Suppressor macrophage treated with lipopolysaccharide for 4 hours (primary cell): ENCODE measurements around the gene OTC.
A peak's percentile ranks its signal among the peaks of the same experiment; 100 is the strongest.

Source experiments
- DNase-seq: peaks from one replicate; pipeline ENCODE4 v3.0.0-alpha.2; 2020

OTC gene

DNA sequence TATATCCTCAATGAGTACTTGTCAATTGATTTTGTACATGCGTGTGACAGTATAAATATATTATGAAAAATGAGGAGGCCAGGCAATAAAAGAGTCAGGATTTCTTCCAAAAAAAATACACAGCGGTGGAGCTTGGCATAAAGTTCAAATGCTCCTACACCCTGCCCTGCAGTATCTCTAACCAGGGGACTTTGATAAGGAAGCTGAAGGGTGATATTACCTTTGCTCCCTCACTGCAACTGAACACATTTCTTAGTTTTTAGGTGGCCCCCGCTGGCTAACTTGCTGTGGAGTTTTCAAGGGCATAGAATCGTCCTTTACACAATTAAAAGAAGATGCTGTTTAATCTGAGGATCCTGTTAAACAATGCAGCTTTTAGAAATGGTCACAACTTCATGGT is at the start of gene OTC:
OTC (plus strand) TSS at position 243 of the 400 bp plus-strand sequence; CDS start at position 336, 93 bp downstream.
- DNase-seq = no peak

DNA sequence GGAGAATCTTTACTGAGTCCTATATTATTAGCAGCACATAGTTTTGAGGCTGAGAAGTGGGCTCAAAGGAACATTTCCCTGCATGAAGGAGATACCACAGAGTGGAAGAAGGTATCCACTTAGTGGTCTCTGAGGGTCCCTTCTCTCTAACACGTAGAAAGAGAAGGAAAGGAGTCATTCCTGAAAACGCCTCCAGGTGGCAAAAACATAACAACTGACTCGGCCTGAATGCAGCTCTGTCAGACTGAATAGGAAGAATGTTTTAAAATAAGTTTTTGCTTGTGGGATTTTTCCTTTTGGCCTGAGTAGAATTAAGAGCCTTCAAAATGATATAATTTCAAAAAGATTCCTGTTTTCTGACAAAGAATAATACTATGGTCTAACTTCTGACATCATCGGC is 48.4 kb upstream of the OTC start:
- DNase-seq = no peak

DNA sequence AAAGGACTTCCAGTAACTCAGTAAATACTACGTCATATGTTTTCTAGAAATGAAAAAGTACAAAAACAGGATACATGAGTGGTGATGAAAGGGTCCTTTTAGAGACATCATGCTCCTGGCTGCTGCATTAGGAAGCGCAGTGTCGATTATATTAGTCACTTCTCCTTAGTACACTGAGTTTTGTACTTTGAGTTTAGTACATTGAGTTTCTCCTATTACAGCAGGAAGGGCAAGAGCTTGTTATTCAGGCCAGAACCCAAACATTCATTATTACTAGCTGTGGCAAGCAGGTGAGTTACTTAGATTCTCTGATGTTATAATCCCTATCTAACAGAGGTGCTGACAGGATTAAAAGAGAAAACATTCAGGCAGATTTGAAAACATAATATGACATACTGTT is 46.4 kb upstream of the OTC start:
- no peak for DNase-seq

DNA sequence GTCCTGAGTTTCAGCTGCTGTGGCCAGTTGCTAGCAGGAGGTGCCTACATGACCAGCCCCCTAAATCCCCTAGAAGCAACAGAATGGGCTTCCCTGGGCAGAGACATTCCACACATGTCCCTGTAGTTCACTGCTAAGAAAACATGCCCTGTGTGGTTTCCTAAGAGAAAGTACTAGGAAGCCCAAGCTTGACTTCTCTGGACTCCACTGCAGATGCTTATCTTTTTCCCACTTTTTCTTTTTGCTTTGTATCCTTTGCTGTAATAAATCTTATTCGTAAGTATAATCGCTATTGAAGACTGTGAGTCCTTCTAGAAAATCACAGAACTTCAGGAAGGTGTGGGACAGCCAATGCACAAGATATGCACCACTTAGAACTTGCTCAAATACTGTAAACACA is 40.7 kb upstream of the OTC start:
- no peak for DNase-seq

DNA sequence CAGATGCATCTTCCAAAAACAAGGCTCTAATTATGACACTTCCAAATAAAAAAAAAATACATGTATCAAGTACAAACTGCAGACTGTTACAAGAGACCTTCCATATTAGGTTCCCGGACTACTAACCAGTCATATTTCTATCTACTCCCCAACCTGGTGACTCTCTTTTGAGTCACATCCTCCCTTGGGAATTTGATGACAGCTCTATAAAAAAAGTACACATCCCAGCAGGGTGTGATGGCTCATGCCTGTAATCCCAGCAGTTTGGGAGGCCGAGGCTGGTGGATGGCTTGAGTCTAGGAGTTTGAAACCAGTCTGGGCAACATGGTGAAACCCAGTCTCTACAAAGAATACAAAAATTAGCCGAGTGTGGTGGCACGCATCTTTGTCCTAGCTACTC is 40.0 kb upstream of the OTC start:
- DNase-seq = no peak

DNA sequence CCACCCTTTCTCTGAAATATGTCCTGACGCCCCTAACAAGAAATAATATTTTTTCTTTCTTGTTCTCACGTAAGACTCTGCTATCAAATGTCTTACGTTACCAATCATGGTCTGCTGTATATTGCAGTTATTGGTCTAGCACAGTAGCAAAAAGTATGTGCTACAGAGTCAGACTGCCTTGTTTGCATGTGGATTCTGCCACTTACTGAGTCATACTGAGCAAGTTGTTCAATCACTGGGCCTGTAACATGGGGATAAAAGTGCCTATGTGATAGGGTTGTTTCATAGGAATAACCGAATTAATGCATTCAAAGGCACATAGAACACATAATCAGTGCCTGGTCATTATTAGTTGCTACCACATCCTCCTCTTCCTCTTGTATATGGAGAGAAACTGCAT is 39.2 kb upstream of the OTC start:
- DNase-seq = no peak

DNA sequence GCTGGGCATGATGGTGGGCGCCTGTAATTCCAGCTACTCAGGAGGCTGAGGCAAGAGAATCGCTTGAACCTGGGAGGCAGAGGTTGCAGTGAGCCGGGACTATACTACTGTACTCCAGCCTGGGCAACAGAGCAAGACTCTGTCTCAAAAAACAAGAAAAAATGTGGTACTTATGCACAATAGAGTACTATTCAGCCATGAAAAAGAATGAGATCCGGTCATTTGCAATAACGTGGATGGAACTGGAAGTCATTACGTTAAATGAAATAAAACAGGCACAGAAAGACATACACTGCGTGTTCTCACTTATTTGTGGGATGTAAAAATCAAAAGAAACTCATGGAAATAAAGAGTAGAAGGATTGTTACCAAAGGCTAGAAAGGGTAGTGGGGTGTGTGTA is 37.2 kb upstream of the OTC start:
- no peak for DNase-seq

DNA sequence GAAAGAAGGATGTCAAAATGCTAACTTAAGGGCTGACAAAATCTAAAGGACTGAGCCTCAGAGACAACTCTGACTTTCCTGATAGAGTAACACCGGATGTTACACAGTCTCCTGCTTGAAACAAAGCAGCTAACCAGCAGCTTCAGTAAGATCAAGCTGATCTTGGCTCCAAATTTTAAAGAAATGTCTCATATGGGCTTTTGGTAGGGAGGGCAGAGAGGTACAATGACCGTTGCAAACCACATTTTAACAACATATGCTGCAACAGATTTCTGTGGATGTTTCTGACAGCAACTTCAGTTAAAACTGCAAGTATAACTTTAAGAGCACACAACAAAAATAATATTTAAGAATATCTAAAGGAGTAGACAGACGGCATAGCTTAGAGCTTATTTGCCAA is 34.2 kb upstream of the OTC start:
- no peak for DNase-seq

DNA sequence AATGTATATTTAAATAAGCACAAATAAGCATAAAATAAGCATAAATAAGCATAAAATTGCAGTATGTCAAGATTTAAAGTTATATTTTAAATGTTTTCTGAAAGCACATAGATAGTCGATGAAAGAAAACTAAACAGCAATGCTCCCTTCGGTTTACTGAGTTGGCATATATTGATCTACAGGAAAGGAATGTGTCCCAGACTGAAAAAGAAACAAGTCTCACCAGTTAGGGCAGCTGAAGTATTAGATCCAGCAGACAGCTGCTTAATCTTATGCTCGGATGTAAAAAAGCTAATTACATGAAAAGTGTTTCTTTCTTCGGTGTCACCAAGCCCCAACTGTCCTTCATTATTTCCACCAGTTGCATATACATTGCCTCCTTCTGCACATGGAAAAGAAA is 33.8 kb upstream of the OTC start:
- no peak for DNase-seq

DNA sequence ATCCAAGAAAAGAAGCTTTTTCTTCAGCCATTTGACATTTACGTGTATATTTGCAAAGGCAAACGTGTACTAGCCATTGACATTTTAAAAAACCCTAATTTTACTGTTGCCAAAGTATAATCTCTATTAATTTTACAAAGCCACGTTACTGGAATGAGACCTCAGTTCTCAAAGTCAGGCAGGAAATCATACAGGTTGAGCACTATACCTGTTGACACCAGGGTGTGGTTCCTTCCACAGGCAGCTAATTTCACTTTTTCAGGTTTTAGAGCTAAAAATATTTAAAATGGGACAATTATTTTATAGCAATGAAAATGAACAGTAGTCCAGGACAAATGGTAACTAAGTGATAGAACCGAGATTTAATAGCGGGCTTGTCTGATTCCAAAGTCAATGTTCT is 31.6 kb upstream of the OTC start:
- no peak for DNase-seq

DNA sequence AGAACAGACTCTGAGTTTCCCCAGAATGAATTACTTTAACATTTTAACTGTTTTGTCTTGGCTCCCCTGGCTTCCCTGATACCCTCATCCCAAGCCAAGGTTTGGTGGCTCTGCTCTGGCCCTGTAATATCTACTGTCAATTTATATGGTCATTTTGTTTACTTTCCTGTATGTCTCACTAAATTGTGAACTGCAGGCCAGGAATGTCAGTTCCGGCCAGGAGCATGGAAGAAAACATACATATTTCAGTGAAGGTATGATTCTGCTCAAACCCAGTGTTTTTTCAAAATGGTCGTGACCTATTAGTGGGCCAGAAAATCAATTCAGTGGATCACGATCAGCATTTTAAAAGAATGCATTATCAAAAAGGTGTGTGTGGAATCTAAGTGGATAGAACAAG is 26.3 kb upstream of the OTC start:
- DNase-seq = no peak

DNA sequence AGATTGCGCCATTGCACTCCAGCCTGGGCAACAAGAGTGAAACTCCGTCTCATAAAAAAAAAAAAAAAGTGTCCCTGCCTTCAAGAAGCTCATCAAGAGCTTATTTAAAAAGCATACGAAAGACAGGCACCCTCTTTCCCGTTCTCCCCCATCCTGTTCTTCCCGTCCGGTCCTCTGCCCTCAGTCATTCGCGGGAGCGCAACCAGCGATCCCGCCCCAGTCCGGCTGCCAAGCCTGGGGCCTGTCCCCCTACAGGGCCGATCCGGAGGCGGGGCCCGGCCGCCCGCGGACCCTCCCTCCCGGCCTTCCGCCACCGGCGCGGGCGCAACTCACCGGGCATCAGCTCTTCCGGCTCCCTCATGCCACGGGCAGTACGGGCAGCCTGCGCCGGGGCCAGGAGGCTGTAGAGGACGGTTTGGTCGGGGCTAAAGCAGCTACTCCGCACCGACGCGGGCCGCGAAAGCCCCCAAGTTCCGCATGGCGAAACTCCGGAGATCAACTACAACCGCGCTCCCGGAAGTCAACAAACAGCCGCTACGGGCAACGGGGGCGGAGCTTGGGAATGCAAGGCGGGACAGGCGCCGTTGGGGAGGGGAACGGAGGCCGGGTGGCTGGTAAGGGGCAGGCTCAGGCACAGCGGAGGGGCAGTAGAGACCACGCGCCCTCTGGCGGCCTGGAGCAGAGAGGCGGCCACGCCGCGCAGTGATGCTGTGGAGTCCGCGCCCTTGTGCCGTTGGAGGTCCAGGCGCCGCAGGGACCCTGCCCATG is 25.2 kb upstream of the OTC start, which contains the start of gene RPGR:
RPGR (minus strand) TSS at position 503 of the 768 bp plus-strand sequence; CDS start at position 361, 142 bp downstream.
- peak; percentile 93 for DNase-seq

DNA sequence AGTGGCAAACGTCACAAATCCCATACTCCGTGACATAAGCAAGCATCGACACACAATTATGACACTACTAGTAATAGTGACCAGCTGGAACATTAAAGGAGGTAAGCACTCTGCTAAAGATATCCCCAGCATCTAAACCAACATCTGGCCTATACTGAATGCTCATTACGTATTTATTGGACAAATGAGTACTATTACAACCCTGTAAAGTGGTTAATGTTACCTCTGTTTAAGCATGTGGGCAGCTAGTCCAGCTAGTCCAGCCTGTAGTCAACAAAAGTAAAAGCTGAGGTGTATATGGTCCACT is 24.7 kb upstream of the OTC start:
- DNase-seq = no peak

DNA sequence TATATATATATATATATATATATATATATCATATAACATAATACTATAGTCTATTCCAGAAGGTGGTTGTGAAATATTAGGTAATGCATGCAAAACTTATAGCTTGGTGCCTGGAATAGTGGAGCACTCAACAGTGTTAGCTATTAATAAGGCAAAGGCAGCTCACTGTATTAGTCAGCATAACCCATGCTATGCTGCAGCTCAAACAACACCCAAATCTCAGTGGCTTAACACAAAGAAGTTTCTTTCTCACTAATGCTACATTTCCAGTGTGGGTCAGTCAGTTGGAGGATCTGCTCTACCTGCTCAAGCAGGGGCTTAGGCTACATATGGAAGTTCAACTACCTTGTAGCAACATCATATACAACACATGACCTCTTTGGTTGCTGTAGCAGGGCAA is 19.9 kb upstream of the OTC start:
- no peak for DNase-seq

DNA sequence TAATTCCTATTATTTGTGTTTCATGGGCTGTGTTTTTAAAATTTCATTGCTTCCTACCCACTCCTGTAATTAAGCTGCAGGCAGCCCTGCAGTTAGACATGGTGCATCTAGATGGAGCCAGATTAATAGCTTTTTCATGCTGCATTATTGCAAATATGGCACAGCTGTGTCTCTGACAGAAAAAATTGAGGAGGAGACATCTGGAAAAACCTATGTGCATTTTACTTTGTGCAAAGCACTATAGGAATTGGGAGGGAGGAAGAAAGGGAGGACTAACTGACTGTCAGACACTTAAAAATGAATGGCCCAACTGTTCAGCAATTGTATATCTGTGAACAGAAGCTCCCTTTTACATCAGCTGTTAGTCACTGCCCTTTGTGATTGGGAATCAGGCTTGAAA is 17.0 kb upstream of the OTC start:
- no peak for DNase-seq

DNA sequence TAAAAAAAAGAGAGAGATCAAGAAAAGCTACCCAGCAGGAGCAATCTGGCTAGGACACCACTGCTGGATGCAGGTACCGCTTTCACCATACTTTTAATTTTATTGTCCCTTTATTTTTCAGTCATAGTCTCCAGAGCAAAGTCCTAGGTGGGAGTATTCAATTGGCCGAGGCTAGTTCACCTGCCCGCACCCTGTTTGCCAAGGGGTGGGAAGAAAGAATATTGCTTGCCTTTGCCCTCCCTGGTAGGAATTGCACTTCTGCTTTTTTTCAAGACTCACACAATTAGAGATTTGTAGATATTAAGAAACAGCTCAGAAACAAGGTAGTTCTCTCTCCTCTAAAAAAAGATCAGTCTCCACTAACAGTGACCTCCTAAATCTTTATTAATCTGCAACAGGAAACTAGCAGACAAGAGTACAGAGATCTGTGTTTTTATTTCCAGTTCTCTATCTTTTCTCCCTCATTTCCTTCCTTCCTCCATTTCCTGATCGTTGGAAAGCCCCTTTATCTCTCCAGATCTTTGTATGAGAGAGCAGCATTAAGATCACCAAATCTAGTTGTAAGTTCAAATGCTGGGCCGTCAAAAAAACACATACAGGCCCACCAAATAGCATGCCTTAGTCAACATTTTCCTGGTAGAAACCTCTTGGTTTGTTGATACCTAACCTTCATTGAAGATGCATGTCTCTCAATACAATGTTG is 15.7 kb upstream of the OTC start:
- DNase-seq = peak; percentile 3

DNA sequence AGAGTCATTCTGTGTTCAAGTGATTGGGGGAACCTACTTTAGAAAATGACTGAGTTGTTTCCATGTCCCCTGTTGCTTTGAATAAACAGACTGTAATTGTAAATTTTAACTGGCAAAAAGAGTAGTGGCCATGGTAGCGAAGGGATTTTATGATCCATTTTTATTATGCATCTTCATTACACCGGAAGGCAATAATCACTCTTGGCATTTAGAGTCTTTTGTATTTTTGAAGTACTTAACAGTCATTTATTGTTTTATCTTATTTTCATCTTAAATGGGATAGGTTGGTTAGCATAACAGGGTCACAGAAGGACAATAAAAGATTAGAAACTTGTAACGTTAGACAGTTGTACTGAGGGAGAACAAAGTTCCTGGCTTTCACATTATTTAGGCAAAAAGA is 11.0 kb upstream of the OTC start:
- DNase-seq = no peak

DNA sequence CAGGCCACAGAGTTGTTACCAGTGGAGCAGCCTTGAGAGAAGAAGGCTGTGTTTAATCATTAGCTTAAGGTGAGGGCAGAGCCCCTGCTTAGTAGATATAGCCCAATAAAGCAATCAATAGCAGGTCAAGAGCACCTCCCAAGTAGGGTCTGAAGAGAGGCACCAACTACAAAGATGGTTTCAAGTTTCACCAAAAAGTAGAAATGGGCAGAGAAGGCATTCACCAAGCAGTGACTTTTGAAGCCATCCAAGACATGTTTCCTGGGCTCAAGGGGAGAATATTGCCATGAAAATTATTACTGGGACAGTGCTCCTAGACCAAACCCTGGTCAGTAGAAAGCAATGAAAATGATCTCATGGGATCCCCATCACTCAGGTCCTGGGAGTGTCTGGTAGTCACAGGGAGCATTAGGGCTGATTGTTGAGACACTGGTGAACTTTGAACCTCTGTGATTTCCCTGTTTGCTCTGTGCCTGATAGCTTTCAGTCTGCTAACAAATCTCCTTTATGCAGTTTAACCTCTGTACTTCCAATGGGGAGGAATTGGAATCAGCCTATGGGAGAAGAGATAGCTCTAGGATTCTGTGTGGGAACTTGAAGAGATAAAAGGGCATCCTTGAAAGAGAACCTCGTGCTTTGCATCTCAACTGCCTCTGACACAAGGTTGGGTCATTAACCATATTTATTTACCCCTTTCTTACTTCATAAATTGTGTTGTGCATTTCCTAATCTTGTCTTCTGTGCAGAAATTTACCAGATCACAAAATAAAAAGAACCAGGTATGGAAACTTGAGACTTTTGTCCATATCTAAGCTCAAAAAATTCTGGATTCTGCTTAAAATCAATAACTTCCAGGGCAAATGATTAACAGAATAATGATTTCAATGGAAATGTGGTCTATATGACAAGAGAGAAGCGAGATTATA is 9.3 kb upstream of the OTC start:
- DNase-seq = no peak

DNA sequence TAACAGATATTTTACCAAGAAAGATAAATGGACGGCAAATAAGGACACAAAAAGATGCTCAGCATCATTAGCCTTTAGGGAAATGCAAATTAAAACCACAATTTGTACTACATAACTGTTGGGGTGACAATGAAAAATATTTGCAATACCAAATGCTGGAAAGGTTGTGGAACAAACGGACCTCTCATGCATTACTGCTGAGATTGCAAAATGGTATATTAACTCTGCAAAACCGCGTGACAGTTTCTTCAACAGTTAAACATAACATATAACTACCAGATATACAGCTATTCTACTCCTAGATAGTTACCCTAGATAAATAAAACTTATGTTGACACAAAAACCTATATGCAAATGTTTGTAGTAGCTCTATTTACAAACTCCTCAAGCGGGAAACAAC is 6.3 kb upstream of the OTC start:
- no peak for DNase-seq

DNA sequence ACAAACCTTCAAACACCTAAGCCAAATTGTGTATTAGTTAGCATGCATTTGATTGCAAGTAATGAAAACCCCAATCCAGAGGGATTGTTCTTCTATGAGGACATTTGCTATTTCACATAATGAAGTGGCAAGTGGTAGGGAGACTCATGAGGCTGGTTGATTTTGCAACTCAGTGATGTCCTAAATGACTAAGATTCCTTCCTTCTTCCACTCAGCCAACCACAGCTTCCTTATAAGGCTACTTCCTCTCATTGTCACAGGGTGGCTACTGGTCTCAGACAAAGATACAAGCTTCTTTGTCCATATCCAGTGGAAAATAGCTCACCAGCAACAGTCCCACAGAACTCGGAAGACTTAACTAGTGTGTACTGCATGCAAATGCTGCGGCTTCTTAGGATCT is 5.3 kb upstream of the OTC start:
- DNase-seq = peak; percentile 85

DNA sequence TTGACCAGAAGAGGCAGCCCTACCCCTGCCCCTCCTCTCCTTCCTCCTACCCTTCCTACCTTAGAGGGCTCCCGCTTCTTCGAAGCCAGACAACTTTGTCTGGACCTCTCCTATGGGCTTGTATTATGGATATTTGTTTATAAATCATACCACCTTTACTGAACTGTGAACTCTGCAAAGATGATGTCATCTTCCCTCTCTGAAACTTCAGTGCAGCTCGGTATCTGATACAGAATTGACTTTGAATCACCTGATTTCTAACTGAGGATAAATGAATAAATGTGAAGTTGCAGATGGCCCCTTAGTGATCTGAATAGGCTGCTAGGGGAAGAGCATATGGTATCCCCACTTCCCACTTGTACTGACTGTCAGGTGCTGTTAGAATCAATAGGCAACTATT is 1.1 kb upstream of the OTC start:
- DNase-seq = no peak

DNA sequence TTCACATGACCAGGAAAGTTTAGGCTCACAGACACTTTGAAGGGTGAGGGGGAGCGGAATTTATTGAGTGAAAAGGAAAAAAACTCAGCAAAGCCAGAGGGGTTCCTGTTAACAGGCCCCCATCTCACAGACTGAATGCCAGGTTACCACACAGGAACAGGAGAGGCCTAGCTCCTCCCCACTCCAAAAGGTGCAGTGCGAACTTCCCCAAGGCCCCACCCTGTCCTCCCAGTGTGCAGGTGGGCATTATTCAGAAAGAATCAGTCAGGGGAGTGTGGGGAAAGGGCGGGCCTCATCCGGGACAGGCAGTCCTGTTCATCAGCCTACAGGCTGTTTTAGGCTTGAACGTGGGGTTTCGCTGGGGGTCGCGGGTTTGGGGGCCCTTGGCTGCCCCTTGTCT is 4.0 kb downstream of the OTC start:
- DNase-seq = no peak

DNA sequence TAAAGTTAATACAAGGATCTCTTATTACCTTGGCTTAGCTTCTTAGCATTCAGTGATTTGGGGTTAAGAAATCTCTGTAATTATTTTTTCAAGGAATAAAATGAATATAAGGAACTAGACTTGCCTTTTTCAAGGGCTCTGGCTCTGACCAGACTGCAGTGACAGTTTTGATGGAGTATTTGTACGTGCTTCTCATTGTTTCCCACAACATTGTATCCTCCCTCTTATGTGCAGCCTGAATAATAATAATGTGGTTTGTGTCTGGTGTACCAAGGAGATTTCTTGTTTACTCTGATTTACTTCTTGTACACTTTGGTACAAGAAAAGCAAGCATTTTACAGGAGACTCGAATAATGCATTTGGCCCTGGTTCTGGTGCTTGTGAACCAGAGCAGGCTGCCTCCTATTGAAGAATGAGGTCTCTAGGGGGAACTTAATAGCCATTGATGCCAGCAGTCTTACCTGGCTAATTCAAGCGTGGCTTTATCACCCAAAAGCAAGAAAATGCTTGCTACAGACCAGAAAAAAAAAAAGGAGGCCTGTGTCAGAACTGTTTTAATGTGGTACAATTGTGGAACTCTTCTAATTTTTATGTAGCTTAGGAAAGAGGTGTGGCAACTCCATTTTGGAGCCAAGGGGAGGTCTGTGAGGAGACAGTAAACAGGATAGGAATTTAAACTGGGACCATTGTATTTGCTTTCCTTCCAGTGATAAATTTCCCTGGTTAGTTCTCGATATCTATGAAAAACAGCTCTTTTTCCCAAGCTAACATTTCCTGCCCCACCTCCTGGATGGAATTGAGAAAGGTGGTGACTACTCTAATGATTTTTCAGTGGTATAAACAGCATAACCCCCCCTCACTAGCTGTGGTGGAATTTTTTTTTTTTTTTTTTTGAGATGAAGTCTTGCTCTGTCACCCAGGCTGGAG is 5.6 kb downstream of the OTC start:
- no peak for DNase-seq
